ENCODE data around the gene ITPR2. TPM values are rescaled to one million over a fixed set of nuclear protein-coding genes. Genes with fewer than 3 reads are reported as not detected.
A peak's percentile ranks its signal among the peaks of the same experiment; 100 is the strongest.

Gene ITPR2
- total RNA-seq, 1 donor from 2014 or later, result 64.0 TPM

GRCh38 chr12:26335651-26336050, 497.3 kb downstream of the ITPR2 start:
- TF ChIP-seq CTCF (IDR thresholded peaks at IDR 0.05), result no peak
- intact Hi-C loops (cut with DNase I), result no loop called here
- H3K4me3 ChIP-seq, result no peak overlapping the region
- H3K27ac ChIP-seq, result no peak overlapping the region
- no peaks in the 10 kb centered on the region for H3K27me3 ChIP-seq (ENCODE audit: low read depth)
- H3K4me1 ChIP-seq, result no peaks in the 10 kb centered on the region
- peaks cover 10% of the 10 kb centered on the region for H3K36me3 ChIP-seq
- no peak for DNase-seq
- ATAC-seq, result no peak
- no peaks in the 10 kb centered on the region for H3K9me3 ChIP-seq

- Histone ChIP-seq H3K27ac (no peak overlapping the region), H3K9me3 (no peaks in the 10 kb centered on the region), H3K27me3 (ENCODE audit: low read depth) (no peaks in the 10 kb centered on the region), H3K4me3 (no peak overlapping the region), H3K36me3 (peaks cover 10% of the 10 kb centered on the region), H3K4me1 (no peaks in the 10 kb centered on the region)
- DNase-seq (peak; percentile 66), ATAC-seq (peak; percentile 84 to 91)
- TF ChIP-seq CTCF (IDR thresholded peaks at IDR 0.05), result no peak
- intact Hi-C loops (cut with DNase I), result no loop called here
Observed at GRCh38 chr12:26334621-26335124, 498.3 kb downstream of the ITPR2 start.

- no peaks in the 10 kb centered on the region for H3K27me3 ChIP-seq (ENCODE audit: low read depth)
- peaks cover 6% of the 10 kb centered on the region for H3K4me1 ChIP-seq
- DNase-seq (peak; percentile 46), ATAC-seq (peak; percentile 70 to 79)
- H3K36me3 ChIP-seq, result no peaks in the 10 kb centered on the region
- intact Hi-C loops (cut with DNase I), result no loop called here
- peak overlapping the region; percentile 34 for H3K27ac ChIP-seq
- no peak overlapping the region for H3K4me3 ChIP-seq
- no peak for TF ChIP-seq CTCF (IDR thresholded peaks at IDR 0.05)
- no peaks in the 10 kb centered on the region for H3K9me3 ChIP-seq
Observed at GRCh38 chr12:26331960-26332359, 501.0 kb downstream of the ITPR2 start.

- Histone ChIP-seq H3K4me1 (peaks cover 6% of the 10 kb centered on the region), H3K27me3 (ENCODE audit: low read depth) (no peaks in the 10 kb centered on the region), H3K27ac (peak overlapping the region; percentile 34), H3K4me3 (no peak overlapping the region), H3K9me3 (no peaks in the 10 kb centered on the region), H3K36me3 (no peaks in the 10 kb centered on the region)
- no peak for ATAC-seq
- no peak for TF ChIP-seq CTCF (IDR thresholded peaks at IDR 0.05)
- intact Hi-C loops (cut with DNase I), result no loop called here
- no peak for DNase-seq
Observed at GRCh38 chr12:26331136-26331535, 501.9 kb downstream of the ITPR2 start.

- Histone ChIP-seq H3K4me1 (peaks cover 6% of the 10 kb centered on the region), H3K9me3 (no peaks in the 10 kb centered on the region), H3K27ac (no peak overlapping the region), H3K27me3 (ENCODE audit: low read depth) (no peaks in the 10 kb centered on the region), H3K4me3 (no peak overlapping the region), H3K36me3 (no peaks in the 10 kb centered on the region)
- no peak for TF ChIP-seq CTCF (IDR thresholded peaks at IDR 0.05)
- DNase-seq (no peak), ATAC-seq (peak; percentile 42 to 51)
- intact Hi-C loops (cut with DNase I), result no loop called here
Observed at GRCh38 chr12:26327975-26328644, 504.9 kb downstream of the ITPR2 start.
